ENCODE results near the gene RFXAP. TPM values are rescaled to one million over a fixed set of nuclear protein-coding genes. Genes with fewer than 3 reads are reported as not detected.

Gene RFXAP
- total RNA-seq, 1 experiment from 2014 or later, result 4.4 TPM

- no peak overlapping the region for H2AFZ ChIP-seq (ENCODE audit: low read depth, low read length, poor library complexity, severe bottlenecking)
- no peak for ATAC-seq
Measured at GRCh38 chr13:36795463-36795862, 23.6 kb upstream of the RFXAP start.

More at GRCh38 chr13:36795463-36795862, 23.6 kb upstream of the RFXAP start:
- Histone ChIP-seq H4K20me1 (ENCODE audit: insufficient read depth) (no peaks in the 10 kb centered on the region), H3K4me1 (ENCODE audit: control insufficient read depth in 1 of 2, insufficient read depth in 2 of 2, low read length in 2 of 2) (no peaks in the 10 kb centered on the region), H3K9ac (ENCODE audit: low read length) (no peak overlapping the region), H3K27me3 (ENCODE audit: insufficient read depth, low read length) (no peaks in the 10 kb centered on the region), H3K4me2 (ENCODE audit: low read length) (no peak overlapping the region), H3K79me2 (ENCODE audit: insufficient read depth, low read length) (no peaks in the 10 kb centered on the region), H3K9me3 (ENCODE audit: control insufficient read depth in 1 of 2, insufficient read depth in 1 of 2, low read depth in 1 of 2, low read length in 2 of 2) (no peaks in the 10 kb centered on the region), H3K4me3 (replicated peaks in 1 of 2; ENCODE audit: low read depth in 1 of 2, low read length in 2 of 2) (no peak overlapping the region), H3K9me2 (ENCODE audit: insufficient read depth) (no peaks in the 10 kb centered on the region), H3K36me3 (ENCODE audit: control insufficient read depth in 1 of 2, insufficient read depth in 2 of 2, low read length in 2 of 2) (no peaks in the 10 kb centered on the region), H3K27ac (ENCODE audit: low read depth, low read length) (no peak overlapping the region)
- POLR2A ChIA-PET, result no interaction called here
- CTCF ChIA-PET, result no interaction called here
- no TSS peak for BruUV-seq (replicated peaks)
- no peak for DNase-seq (ENCODE audit: low read depth, low spot score)
- intact Hi-C loops (cut with micrococcal nuclease), result no loop called here
- TF ChIP-seq CBX3 (IDR thresholded peaks at IDR 0.05; ENCODE audit: low read depth) (no peak), JUND (IDR thresholded peaks at IDR 0.05) (no peak), SRF (IDR thresholded peaks at IDR 0.05; ENCODE audit: low read depth) (no peak), EGR1 (IDR thresholded peaks at IDR 0.05; ENCODE audit: low read depth) (no peak), POLR2AphosphoS5 (IDR thresholded peaks at IDR 0.05; ENCODE audit: low read depth, low read length) (no peak), ATF3 (IDR thresholded peaks at IDR 0.05) (no peak), SIN3A (IDR thresholded peaks at IDR 0.05; ENCODE audit: low read depth) (no peak), POLR2A (IDR thresholded peaks at IDR 0.05; ENCODE audit: borderline replicate concordance, extremely low read depth, insufficient read depth, insufficient read length) (no peak), REST (IDR thresholded peaks at IDR 0.05; ENCODE audit: low read depth) (no peak), ZNF274 (IDR thresholded peaks at IDR 0.05; ENCODE audit: low read depth, low read length) (no peak), RAD21 (IDR thresholded peaks at IDR 0.05; ENCODE audit: low read depth) (no peak), ELF1 (IDR thresholded peaks at IDR 0.05; ENCODE audit: borderline replicate concordance, low read depth) (no peak), MAX (IDR thresholded peaks at IDR 0.05) (no peak), YY1 (IDR thresholded peaks at IDR 0.05; ENCODE audit: extremely low read depth, insufficient replicate concordance, low read depth, low read length) (no peak), EZH2 (IDR thresholded peaks at IDR 0.05) (no peak), ZFX (IDR thresholded peaks at IDR 0.05) (no peak), TCF7L2 (IDR thresholded peaks at IDR 0.05; ENCODE audit: borderline replicate concordance, extremely low read depth, insufficient read depth, insufficient read length) (no peak), EZH2phosphoT487 (IDR thresholded peaks at IDR 0.05; ENCODE audit: borderline replicate concordance) (no peak), SP1 (IDR thresholded peaks at IDR 0.05; ENCODE audit: low read depth) (no peak)
- RAD21 ChIA-PET (ENCODE audit: low non-redundant PET in 1 of 2, low total read pairs in 2 of 2, uncharacterized antibody in 2 of 2, unreplicated experiment in 2 of 2), result no interaction called here

All from HCT116 (cell line).